NCI-H460 (cell line): ENCODE measurements around the gene WDR59. TPM values are rescaled to one million over a fixed set of nuclear protein-coding genes. Genes with fewer than 3 reads are reported as not detected.

Experiments
- total RNA-seq: library from RNA; depleted of rRNA; stranded (reverse); fragments of >200 nt; shearing (Covaris generic); gene quantifications from 2 replicates; pipeline ENCODE4 v1.2.3, GENCODE V29; 2014; rRNA removed

WDR59 gene
- total RNA-seq, 1 experiment from 2014 or later, result 19.7 TPM

Other genes with a start within 250 kb of the WDR59 start
- gene FA2H, start 210.3 kb downstream of the WDR59 start, total RNA-seq, result 0.45 and 0.98 TPM in 2 replicates
- gene ZNRF1, start 13.9 kb upstream of the WDR59 start, total RNA-seq, result 11.6 and 11.8 TPM in 2 replicates
- 2.4 and 2.6 TPM in 2 replicates for gene LDHD, start 131.7 kb upstream of the WDR59 start, total RNA-seq
- 17.4 and 18.5 TPM in 2 replicates for gene ZFP1, start 163.4 kb upstream of the WDR59 start, total RNA-seq
- not detected in 2 replicates for gene CTRB2, start 222.0 kb upstream of the WDR59 start, total RNA-seq
- gene CTRB1, start 233.9 kb upstream of the WDR59 start, total RNA-seq, result not detected in 2 replicates